Stimulated activated CD4-positive, alpha-beta T cell treated with anti-CD3 and anti-CD28 coated beads, Interleukin-4, amount 100 ng/mL, for 48 hours (primary cell): ENCODE measurements around the gene VGLL2.

Experiments used
- DNase-seq, 2 donors: peaks; one replicate each; pipeline ENCODE4 v3.0.0-alpha.2; 2020; ENCODE audit warnings: low read depth in 2 of 2

The VGLL2 gene

GRCh38 chr6:117269638-117270054 is 4.3 kb downstream of the VGLL2 start:
- DNase-seq = no peak

- no peak for DNase-seq
Measured at GRCh38 chr6:117270055-117270842, 4.9 kb downstream of the VGLL2 start.

- no peak for DNase-seq
Measured at GRCh38 chr6:117270843-117271507, 5.6 kb downstream of the VGLL2 start.

GRCh38 chr6:117272032-117272866 is 6.9 kb downstream of the VGLL2 start:
- no peak for DNase-seq

GRCh38 chr6:117272891-117273290 is 7.5 kb downstream of the VGLL2 start:
- DNase-seq = no peak

- no peak for DNase-seq
Measured at GRCh38 chr6:117275205-117275604, 9.8 kb downstream of the VGLL2 start.

GRCh38 chr6:117275711-117276110 is 10.4 kb downstream of the VGLL2 start:
- DNase-seq = no peak

GRCh38 chr6:117276778-117277316 is 11.5 kb downstream of the VGLL2 start:
- no peak for DNase-seq

GRCh38 chr6:117280922-117281321 is 15.6 kb downstream of the VGLL2 start:
- no peak for DNase-seq

GRCh38 chr6:117288083-117288715 is 22.8 kb downstream of the VGLL2 start:
- no peak for DNase-seq

- no peak for DNase-seq
Measured at GRCh38 chr6:117290173-117290846, 25.0 kb downstream of the VGLL2 start.

GRCh38 chr6:117298941-117299340 is 33.6 kb downstream of the VGLL2 start:
- DNase-seq = no peak

GRCh38 chr6:117303323-117303722 is 38.0 kb downstream of the VGLL2 start:
- DNase-seq = no peak

- DNase-seq = no peak
Measured at GRCh38 chr6:117304446-117304845, 39.1 kb downstream of the VGLL2 start.

GRCh38 chr6:117306227-117306790 is 41.0 kb downstream of the VGLL2 start:
- no peak for DNase-seq

GRCh38 chr6:117307655-117308054 is 42.3 kb downstream of the VGLL2 start:
- DNase-seq = no peak

- DNase-seq = no peak
Measured at GRCh38 chr6:117309069-117309468, 43.7 kb downstream of the VGLL2 start.

- DNase-seq = no peak
Measured at GRCh38 chr6:117309611-117310010, 44.3 kb downstream of the VGLL2 start.

- no peak for DNase-seq
Measured at GRCh38 chr6:117311310-117311709, 46.0 kb downstream of the VGLL2 start.

GRCh38 chr6:117311726-117312125 is 46.4 kb downstream of the VGLL2 start:
- no peak for DNase-seq

- DNase-seq = no peak
Measured at GRCh38 chr6:117317261-117317660, 51.9 kb downstream of the VGLL2 start.
